HEK293 (cell line): ENCODE data around the gene TJP3.

Experiments
- AEBP2 ChIP-seq: fragments of 450-650 bp; formaldehyde crosslinking; IDR thresholded peaks from 2 replicates; pipeline ENCODE4 v1.5.1; 2016; ENCODE audit warnings: missing biosample characterization, missing genetic modification characterization, borderline replicate concordance
- CTCF ChIP-seq: fragments of 450-650 bp; formaldehyde crosslinking; IDR thresholded peaks from 2 replicates; pipeline ENCODE4 v1.5.1; 2016; ENCODE audit warnings: missing biosample characterization, missing genetic modification characterization
- EGR2 ChIP-seq: fragments of 450-650 bp; formaldehyde crosslinking; IDR thresholded peaks from 2 replicates; pipeline ENCODE4 v1.5.1; 2016; ENCODE audit warnings: low read depth, missing biosample characterization, missing genetic modification characterization
- GLIS1 ChIP-seq: fragments of 450-650 bp; formaldehyde crosslinking; IDR thresholded peaks from 2 replicates; pipeline ENCODE4 v1.5.1; 2016; ENCODE audit warnings: missing biosample characterization, missing genetic modification characterization
- KLF16 ChIP-seq: fragments of 450-650 bp; formaldehyde crosslinking; IDR thresholded peaks from 2 replicates; pipeline ENCODE4 v1.5.1; 2017; ENCODE audit warnings: missing biosample characterization, missing genetic modification characterization
- KLF8 ChIP-seq: fragments of 450-650 bp; formaldehyde crosslinking; IDR thresholded peaks from 2 replicates; pipeline ENCODE4 v1.5.1; 2016; ENCODE audit warnings: missing biosample characterization, missing genetic modification characterization
- MZF1 ChIP-seq: fragments of 450-650 bp; formaldehyde crosslinking; IDR thresholded peaks from 2 replicates; pipeline ENCODE4 v1.5.1; 2017; ENCODE audit warnings: missing biosample characterization, missing genetic modification characterization, borderline replicate concordance
- SP2 ChIP-seq: fragments of 450-650 bp; formaldehyde crosslinking; IDR thresholded peaks from 2 replicates; pipeline ENCODE4 v1.5.1; 2016; ENCODE audit warnings: missing biosample characterization, missing genetic modification characterization
- SP3 ChIP-seq: fragments of 450-650 bp; formaldehyde crosslinking; IDR thresholded peaks from 2 replicates; pipeline ENCODE4 v1.5.1; 2016; ENCODE audit warnings: missing biosample characterization, missing genetic modification characterization
- ZBTB21 ChIP-seq: fragments of 450-650 bp; formaldehyde crosslinking; IDR thresholded peaks from 2 replicates; pipeline ENCODE4 v1.5.1; 2017; ENCODE audit warnings: missing biosample characterization, missing genetic modification characterization
- ZEB2 ChIP-seq: fragments of 450-650 bp; formaldehyde crosslinking; IDR thresholded peaks from 2 replicates; pipeline ENCODE4 v1.5.1; 2016; ENCODE audit warnings: missing biosample characterization, missing genetic modification characterization
- ZFP3 ChIP-seq: fragments of 450-650 bp; formaldehyde crosslinking; IDR thresholded peaks from 2 replicates; pipeline ENCODE4 v1.5.1; 2016; ENCODE audit warnings: low read depth, missing biosample characterization, missing genetic modification characterization
- ZFP41 ChIP-seq: fragments of 450-650 bp; formaldehyde crosslinking; IDR thresholded peaks from 2 replicates; pipeline ENCODE4 v1.5.1; 2016; ENCODE audit warnings: missing biosample characterization, missing genetic modification characterization, borderline replicate concordance
- ZNF10 ChIP-seq: fragments of 450-650 bp; formaldehyde crosslinking; IDR thresholded peaks from 2 replicates; pipeline ENCODE4 v1.5.1; 2017; ENCODE audit warnings: missing biosample characterization, missing genetic modification characterization
- ZNF133 ChIP-seq: fragments of 450-650 bp; formaldehyde crosslinking; IDR thresholded peaks from 2 replicates; pipeline ENCODE4 v1.5.1; 2016; ENCODE audit warnings: missing biosample characterization, missing genetic modification characterization
- ZNF175 ChIP-seq: fragments of 450-650 bp; formaldehyde crosslinking; IDR thresholded peaks from 2 replicates; pipeline ENCODE4 v1.5.1; 2016; ENCODE audit warnings: missing biosample characterization, missing genetic modification characterization
- ZNF335 ChIP-seq: fragments of 450-650 bp; formaldehyde crosslinking; conservative IDR thresholded peaks from 2 replicates; pipeline ENCODE4 v1.5.1; 2016; ENCODE audit warnings: missing biosample characterization, missing genetic modification characterization
- ZNF514 ChIP-seq: fragments of 450-650 bp; formaldehyde crosslinking; IDR thresholded peaks from 2 replicates; pipeline ENCODE4 v1.5.1; 2016; ENCODE audit warnings: missing biosample characterization, missing genetic modification characterization
- ZNF624 ChIP-seq: fragments of 450-650 bp; formaldehyde crosslinking; IDR thresholded peaks from 2 replicates; pipeline ENCODE4 v1.5.1; 2017; ENCODE audit warnings: missing biosample characterization, missing genetic modification characterization
- ZNF664 ChIP-seq: fragments of 450-650 bp; formaldehyde crosslinking; IDR thresholded peaks from 2 replicates; pipeline ENCODE4 v1.5.1; 2016; ENCODE audit warnings: missing biosample characterization, missing genetic modification characterization
- ZNF701 ChIP-seq: fragments of 450-650 bp; formaldehyde crosslinking; IDR thresholded peaks from 2 replicates; pipeline ENCODE4 v1.5.1; 2016; ENCODE audit warnings: missing biosample characterization, missing genetic modification characterization
- ZNF76 ChIP-seq: fragments of 450-650 bp; formaldehyde crosslinking; IDR thresholded peaks from 2 replicates; pipeline ENCODE4; 2016; ENCODE audit warnings: low read depth, missing biosample characterization, missing genetic modification characterization, borderline replicate concordance
- ZXDB ChIP-seq: fragments of 450-650 bp; formaldehyde crosslinking; IDR thresholded peaks from 2 replicates; pipeline ENCODE4 v1.5.1; 2016; ENCODE audit warnings: missing biosample characterization, missing genetic modification characterization
- TF ChIP-seq, protein P1 (sequence below): fragments of 450-650 bp; formaldehyde crosslinking; optimal IDR thresholded peaks from 2 replicates; pipeline ENCODE3; 2016; ENCODE audit warnings: missing biosample characterization, mild to moderate bottlenecking, missing genetic modification characterization
- TF ChIP-seq, protein P2 (sequence below): fragments of 450-650 bp; formaldehyde crosslinking; IDR thresholded peaks from 2 replicates; pipeline ENCODE4 v1.5.1; 2016; ENCODE audit warnings: missing biosample characterization, missing genetic modification characterization
- TF ChIP-seq, protein P3 (sequence below): fragments of 450-650 bp; formaldehyde crosslinking; IDR thresholded peaks from 2 replicates; pipeline ENCODE4; 2016; ENCODE audit warnings: missing biosample characterization, missing genetic modification characterization
- TF ChIP-seq, protein P4 (sequence below): fragments of 450-650 bp; formaldehyde crosslinking; IDR thresholded peaks from 2 replicates; pipeline ENCODE4 v1.5.1; 2016; ENCODE audit warnings: missing biosample characterization, missing genetic modification characterization
- TF ChIP-seq, protein P5 (sequence below): fragments of 450-650 bp; formaldehyde crosslinking; IDR thresholded peaks from 2 replicates; pipeline ENCODE4 v1.5.1; 2016; ENCODE audit warnings: missing biosample characterization, missing genetic modification characterization

TJP3 gene

GRCh38 chr19:3762501-3763459 lies 54.6 kb downstream of the TJP3 start, which contains the start of gene MRPL54 (continued):
- TF ChIP-seq AEBP2 (tag by site-specific recombination), result no peak
- no peak for TF ChIP-seq GLIS1 (tag by site-specific recombination)
- no peak for TF ChIP-seq ZNF624
- TF ChIP-seq MZF1 (tag by site-specific recombination), result 0 out of 2 replicates have a peak, but pooled peaks have one; percentile 45
- TF ChIP-seq, protein P1, sequence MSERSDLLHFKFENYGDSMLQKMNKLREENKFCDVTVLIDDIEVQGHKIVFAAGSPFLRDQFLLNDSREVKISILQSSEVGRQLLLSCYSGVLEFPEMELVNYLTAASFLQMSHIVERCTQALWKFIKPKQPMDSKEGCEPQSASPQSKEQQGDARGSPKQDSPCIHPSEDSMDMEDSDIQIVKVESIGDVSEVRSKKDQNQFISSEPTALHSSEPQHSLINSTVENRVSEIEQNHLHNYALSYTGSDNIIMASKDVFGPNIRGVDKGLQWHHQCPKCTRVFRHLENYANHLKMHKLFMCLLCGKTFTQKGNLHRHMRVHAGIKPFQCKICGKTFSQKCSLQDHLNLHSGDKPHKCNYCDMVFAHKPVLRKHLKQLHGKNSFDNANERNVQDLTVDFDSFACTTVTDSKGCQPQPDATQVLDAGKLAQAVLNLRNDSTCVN (tag by site-specific recombination), result peak; percentile 46
- TF ChIP-seq ZNF664, result no peak
- no peak for TF ChIP-seq ZNF514 (tag by site-specific recombination)
- TF ChIP-seq ZFP3 (tag by site-specific recombination), result no peak
- TF ChIP-seq ZNF10, result no peak
- TF ChIP-seq ZNF335 (tag by site-specific recombination), result peak; percentile 99
- TF ChIP-seq, protein P2, sequence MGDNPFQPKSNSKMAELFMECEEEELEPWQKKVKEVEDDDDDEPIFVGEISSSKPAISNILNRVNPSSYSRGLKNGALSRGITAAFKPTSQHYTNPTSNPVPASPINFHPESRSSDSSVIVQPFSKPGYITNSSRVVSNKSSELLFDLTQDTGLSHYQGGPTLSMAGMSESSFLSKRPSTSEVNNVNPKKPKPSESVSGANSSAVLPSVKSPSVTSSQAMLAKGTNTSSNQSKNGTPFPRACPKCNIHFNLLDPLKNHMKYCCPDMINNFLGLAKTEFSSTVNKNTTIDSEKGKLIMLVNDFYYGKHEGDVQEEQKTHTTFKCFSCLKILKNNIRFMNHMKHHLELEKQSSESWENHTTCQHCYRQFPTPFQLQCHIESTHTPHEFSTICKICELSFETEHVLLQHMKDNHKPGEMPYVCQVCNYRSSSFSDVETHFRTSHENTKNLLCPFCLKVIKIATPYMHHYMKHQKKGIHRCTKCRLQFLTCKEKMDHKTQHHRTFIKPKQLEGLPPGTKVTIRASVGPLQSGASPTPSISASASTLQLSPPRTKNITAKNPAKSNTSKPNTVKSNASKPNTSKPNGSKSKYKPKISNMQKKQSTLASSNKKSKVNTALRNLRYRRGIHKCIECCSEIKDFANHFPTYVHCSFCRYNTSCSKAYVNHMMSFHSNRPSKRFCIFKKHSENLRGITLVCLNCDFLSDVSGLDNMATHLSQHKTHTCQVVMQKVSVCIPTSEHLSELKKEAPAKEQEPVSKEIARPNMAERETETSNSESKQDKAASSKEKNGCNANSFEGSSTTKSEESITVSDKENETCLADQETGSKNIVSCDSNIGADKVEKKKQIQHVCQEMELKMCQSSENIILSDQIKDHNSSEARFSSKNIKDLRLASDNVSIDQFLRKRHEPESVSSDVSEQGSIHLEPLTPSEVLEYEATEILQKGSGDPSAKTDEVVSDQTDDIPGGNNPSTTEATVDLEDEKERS (tag by site-specific recombination), result peak; percentile 88
- TF ChIP-seq CTCF (tag by site-specific recombination), result no peak
- TF ChIP-seq ZFP41 (tag by site-specific recombination), result no peak
- no peak for TF ChIP-seq ZNF133 (tag by site-specific recombination)
- TF ChIP-seq ZBTB21 (tag by site-specific recombination), result peak; percentile 73; the same call in 1 of the 2 replicates
- peak; percentile 71 for TF ChIP-seq EGR2 (tag by site-specific recombination)
- peak; percentile 85 for TF ChIP-seq ZXDB (tag by site-specific recombination)
- TF ChIP-seq ZEB2, result peak; percentile 94
- TF ChIP-seq ZNF701 (tag by site-specific recombination), result no peak
- peak; percentile 70 for TF ChIP-seq SP3 (tag by site-specific recombination)
- peak; percentile 33; the same call in 1 of the 2 replicates for TF ChIP-seq KLF8 (tag by site-specific recombination)
- peak; percentile 53; the same call in 1 of the 2 replicates for TF ChIP-seq KLF16 (tag by site-specific recombination)
- peak; percentile 84 for TF ChIP-seq SP2 (tag by site-specific recombination)
- TF ChIP-seq ZNF175 (tag by site-specific recombination), result no peak
- TF ChIP-seq ZNF76 (tag by site-specific recombination), result peak; percentile 98
- TF ChIP-seq, protein P3, sequence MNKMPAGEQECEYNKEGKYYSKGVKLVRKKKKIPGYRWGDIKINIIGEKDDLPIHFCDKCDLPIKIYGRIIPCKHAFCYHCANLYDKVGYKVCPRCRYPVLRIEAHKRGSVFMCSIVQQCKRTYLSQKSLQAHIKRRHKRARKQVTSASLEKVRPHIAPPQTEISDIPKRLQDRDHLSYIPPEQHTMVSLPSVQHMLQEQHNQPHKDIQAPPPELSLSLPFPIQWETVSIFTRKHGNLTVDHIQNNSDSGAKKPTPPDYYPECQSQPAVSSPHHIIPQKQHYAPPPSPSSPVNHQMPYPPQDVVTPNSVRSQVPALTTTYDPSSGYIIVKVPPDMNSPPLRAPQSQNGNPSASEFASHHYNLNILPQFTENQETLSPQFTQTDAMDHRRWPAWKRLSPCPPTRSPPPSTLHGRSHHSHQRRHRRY (tag by site-specific recombination), result no peak
- TF ChIP-seq, protein P4, sequence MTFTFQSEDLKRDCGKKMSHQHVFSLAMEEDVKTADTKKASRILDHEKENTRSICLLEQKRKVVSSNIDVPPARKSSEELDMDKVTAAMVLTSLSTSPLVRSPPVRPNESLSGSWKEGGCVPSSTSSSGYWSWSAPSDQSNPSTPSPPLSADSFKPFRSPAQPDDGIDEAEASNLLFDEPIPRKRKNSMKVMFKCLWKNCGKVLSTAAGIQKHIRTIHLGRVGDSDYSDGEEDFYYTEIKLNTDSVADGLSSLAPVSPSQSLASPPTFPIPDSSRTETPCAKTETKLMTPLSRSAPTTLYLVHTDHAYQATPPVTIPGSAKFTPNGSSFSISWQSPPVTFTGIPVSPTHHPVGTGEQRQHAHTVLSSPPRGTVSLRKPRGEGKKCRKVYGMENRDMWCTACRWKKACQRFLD, result no peak
- TF ChIP-seq, protein P5, sequence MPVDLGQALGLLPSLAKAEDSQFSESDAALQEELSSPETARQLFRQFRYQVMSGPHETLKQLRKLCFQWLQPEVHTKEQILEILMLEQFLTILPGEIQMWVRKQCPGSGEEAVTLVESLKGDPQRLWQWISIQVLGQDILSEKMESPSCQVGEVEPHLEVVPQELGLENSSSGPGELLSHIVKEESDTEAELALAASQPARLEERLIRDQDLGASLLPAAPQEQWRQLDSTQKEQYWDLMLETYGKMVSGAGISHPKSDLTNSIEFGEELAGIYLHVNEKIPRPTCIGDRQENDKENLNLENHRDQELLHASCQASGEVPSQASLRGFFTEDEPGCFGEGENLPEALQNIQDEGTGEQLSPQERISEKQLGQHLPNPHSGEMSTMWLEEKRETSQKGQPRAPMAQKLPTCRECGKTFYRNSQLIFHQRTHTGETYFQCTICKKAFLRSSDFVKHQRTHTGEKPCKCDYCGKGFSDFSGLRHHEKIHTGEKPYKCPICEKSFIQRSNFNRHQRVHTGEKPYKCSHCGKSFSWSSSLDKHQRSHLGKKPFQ (tag by site-specific recombination), result no peak
